Stimulated activated naive CD4-positive, alpha-beta T cell (primary cell): Measurements from ENCODE around the gene LTBP3.
"Not testable (repeated sequence)": the region's sequence is repeated elsewhere in the genome, so short reads cannot be mapped to it uniquely, and the experiment has no call there.

Source experiments
- DNase-seq, 6 experiments: peaks; one replicate each; lab custom pipeline; 2025; lab: John Stamatoyannopoulos, UW

LTBP3 gene

DNA sequence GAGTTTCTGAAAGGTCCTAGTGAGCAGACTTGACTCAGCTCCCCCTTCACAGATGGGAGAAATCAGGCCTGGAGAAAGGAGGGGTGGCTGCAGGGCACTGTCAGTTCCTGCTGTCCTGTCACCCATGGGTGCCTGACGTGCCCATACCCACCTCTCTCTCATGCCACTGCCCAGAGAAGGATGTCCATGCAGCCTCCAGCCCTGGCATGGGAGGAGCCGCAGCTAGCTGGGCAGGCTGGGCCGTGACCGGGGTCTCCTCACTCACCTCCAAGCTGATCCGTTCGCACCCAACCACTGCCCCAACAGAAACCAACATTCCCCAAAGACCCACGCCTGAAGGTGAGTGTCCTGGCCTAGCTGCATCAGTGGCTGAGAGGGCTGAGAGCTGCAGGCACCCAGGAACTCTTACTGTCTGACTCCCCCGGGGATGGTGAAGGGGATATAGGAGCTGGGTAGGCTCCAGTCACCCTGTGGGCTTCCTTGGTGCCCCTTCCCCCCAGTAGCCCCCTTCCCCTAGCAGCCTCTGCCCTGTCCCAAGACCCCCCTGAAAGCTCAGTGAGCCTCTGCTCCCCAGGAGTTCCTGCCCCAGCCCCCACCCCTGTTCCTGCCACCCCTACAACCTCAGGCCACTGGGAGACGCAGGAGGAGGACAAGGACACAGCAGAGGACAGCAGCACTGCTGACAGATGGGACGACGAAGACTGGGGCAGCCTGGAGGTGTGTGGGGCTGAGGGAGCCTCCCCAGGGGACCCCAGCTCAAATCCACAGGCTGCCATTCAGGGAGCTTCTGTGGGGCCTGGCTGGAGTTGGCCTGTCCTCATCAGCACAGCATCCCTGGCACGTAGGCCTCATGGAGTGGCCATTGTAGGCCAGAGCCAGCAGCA is 21.5 kb downstream of the LTBP3 start:
- no peak for DNase-seq

- no peak for DNase-seq
Measured at GRCh38 chr11:65535102-65535501, 23.1 kb downstream of the LTBP3 start.

GRCh38 chr11:65532388-65533064 is 25.6 kb downstream of the LTBP3 start:
- no peak for DNase-seq

DNA sequence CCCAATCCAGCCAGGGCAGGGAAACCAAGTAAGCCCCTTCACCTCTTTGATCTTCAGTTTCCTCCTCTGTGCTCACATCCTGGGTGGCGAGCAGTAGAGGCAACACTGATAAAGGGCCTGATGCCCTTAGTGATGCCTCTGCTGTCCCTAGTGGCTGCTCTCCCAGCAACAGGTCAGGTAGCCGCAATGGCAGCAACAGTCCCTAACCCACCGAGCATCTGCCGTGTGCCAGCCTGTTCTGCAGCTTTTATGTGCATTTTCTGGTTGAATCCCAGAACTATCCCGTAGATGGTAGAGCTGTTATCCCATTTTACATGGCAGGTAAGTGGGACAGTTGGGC is 28.0 kb downstream of the LTBP3 start:
- DNase-seq, result peak in 4 of 6 experiments; percentile 10 to 32 (median 28)

DNA sequence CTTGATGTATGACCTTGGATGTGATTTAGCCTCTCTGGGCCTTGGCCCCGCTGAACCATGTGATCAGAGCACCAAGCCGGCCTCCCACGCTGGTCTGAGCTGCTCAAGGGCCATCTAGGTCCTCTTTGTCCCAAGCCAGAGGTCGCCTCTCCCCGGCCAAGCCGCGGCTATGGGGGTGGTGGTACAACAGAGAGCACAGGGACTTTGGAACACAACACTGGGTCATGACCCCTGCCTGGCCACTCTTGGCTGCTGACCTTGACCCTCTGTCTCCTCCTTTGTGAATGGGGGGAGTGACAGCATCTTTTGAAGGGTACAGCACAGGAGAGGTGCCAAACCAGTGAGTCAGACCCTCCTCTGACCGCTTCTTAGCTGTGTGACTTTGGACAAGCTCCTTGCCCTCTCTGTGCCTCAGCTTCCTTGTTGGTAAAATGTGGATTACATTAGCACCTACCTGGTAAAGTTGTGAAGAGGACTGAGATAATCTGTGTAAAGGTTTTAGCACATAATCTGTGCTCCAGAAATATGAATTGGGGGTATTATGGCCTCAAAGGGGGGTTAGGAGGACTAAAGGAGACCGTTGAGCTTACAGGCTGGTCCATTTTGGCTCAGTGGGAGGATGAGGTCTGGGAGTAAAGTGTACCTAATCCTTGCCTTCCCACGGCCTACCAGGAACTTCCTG is 28.5 kb downstream of the LTBP3 start:
- no peak for DNase-seq

DNA sequence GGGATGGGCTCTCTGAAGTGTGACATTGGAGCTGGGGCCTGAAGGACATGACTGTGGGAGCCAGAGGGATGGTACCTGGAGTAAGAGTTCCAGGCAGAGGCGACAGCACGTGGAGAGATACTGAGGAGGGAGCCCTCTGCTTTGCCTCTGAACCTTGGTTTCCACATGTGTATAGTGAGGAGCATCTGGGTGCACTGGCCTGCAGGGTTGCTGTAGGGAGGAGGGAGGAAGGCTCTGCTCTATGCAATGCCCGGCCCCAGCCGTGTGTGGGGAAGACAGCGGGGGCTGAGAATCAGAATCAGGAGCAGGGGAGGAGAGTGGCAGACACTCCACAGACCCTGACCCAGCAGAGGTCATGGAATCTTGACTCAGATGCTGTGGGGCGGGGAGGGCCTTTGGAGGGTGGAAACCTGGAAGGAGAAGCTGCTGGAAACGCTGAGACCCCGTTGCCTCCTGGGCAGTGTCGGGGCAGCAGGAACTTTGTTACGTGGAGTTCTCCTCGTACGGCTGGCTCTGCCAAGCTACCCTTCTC is 29.3 kb downstream of the LTBP3 start:
- DNase-seq, result no peak

DNA sequence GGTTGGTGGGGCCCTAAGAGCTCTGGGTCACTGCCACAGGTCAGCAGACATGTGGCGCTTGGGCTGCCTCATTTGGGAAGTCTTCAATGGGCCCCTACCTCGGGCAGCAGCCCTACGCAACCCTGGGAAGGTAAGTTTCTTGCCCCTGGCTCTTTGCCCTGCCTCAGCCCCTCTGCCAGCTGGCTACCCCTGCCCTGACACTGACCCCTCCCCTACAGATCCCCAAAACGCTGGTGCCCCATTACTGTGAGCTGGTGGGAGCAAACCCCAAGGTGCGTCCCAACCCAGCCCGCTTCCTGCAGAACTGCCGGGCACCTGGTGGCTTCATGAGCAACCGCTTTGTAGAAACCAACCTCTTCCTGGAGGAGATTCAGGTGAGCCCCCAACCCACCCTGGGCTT is 31.4 kb downstream of the LTBP3 start:
- no peak for DNase-seq

GRCh38 chr11:65525546-65526480 is 32.3 kb downstream of the LTBP3 start:
- DNase-seq, result peak in 1 of 6 experiments; percentile 36

GRCh38 chr11:65524741-65525545 is 33.2 kb downstream of the LTBP3 start, which contains the start of gene SCYL1:
TSS of gene SCYL1 (plus strand) at chr11:65525083. CDS start at chr11:65525154, 71 bp downstream.
- DNase-seq, result peak; percentile 62 to 88 (median 84)

- peak in 1 of 6 experiments; percentile 46 for DNase-seq
Measured at GRCh38 chr11:65524014-65524740, 34.0 kb downstream of the LTBP3 start.

- peak in 1 of 6 experiments; percentile 46 for DNase-seq
Measured at GRCh38 chr11:65523631-65523968, 34.6 kb downstream of the LTBP3 start.

DNA sequence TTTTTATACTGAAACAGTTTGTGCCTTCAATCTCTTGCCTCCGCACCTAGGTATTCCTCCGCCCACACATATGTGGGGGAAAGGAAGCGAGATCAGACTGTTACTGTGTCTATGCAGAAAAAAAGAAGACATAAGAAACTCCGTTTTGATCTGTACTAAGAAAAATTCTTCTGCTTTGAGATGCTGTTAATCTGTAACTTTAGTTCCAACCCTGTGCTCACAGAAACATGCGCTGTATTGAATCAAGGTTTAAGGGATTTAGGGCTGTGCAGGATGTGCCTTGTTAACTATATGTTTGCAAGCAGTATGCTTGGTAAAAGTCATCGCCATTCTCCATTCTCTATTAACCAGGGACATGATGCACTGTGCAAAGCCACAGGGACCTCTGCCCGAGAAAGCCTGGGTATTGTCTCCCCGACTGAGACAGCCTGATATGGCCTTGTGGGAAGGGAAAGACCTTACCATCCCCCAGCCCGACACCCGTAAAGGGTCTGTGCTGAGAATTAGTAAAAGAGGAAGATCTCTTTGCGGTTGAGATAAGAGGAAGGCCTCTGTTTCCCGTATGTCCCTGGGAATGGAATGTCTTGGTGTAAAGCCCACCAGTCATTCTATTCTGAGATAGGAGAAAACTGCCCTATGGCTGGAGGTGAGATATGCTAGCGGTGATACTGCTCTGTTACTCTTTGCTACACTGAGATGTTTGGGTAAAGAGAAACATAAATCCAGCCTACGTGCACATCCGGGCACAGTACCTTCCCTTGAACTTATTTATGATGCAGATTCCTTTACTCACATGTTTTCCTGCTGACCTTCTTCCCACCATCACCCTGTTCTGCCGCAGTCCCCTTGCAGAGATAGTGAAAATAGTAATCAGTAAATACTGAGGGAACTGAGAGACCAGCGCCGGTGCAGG is 35.2 kb downstream of the LTBP3 start:
- peak in 5 of 6 experiments; percentile 39 to 65 (median 56) for DNase-seq

DNA sequence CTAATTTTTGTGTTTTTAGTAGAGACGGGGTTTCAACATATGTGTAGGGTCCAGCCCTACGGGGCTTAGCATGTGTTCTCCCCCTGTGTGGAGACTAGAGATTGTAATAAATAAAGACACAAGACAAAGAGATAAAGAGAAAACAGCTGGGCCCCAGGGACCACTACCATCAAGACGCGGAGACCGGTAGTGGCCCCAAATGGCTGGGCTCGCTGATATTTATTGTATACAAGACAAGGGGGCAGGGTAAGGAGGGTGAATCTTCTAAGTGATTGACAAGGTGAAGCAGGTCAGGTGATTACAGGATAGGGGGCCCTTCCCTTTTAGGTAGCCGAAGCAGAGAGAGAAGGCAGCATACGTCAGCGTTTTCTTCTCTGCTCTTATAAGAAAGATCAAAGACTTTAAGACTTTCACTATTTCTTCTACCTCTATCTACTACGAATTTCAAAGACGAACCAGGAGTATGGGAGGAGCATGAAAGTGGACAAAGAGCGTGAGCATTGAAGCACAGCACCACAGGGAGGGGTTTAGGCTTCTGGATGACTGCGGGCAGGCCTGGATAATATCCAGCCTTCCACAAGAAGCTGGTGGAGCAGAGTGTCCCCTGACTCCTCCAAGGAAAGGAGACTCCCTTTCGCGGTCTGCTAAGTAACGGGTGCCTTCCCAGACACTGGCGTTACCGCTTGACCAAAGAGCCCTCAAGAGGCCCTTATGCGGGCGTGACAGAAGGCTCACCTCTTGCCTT is 36.2 kb downstream of the LTBP3 start:
- DNase-seq, result peak in 5 of 6 experiments; percentile 29 to 60 (median 43)

- DNase-seq, result not testable (repeated sequence)
Measured at GRCh38 chr11:65518941-65519549, 39.1 kb downstream of the LTBP3 start.

DNA sequence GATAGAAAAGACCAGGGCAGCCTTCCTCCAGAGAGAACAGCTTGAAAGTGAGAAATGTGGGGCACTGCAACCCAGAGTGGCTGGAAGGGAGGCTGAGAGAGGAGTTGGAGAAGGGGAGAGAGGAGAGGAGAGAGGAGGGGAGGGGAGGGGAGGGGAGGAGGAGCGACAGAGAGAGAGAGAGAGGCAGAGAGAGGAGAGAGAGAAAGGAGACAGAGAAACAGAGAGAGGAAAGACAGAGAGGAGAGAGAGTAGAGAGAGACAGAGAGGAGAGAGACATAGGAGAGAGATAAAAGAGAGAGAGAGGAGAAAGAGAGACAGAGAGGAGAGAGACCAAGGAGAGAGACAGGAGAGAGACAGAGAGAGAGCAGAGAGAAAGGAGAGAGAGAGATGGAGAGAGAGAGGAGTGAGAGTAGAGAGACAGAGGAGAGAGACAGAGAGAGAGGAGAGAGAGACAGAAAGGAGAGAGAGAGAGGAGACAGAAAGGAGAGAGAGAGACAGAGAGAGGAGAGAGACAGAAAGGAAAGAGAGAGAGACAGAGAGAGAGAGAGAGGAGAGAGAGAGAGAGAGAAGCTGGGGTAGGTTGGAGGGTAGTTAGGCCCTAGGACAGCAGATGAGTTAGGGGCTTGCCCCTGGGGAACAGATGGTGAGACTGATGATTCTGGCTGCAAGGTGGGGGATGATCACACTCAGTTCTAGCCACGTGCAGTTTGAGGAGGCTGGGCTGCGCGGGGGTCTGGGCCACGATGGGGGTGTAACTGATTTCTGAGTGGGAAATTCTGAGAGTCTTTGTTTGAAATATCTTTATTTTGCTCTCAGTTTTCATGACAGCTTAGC is 41.8 kb downstream of the LTBP3 start:
- no peak for DNase-seq

- not testable (repeated sequence) for DNase-seq
Measured at GRCh38 chr11:65512311-65512710, 45.8 kb downstream of the LTBP3 start.
